AG09309 (cell line): ENCODE measurements around the gene AIF1L.
"Not testable (repeated sequence)": the region's sequence is repeated elsewhere in the genome, so short reads cannot be mapped to it uniquely, and the experiment has no call there.

Source experiments
- DNase-seq: peaks from one replicate; pipeline ENCODE4 v3.0.0-alpha.2; 2010; ENCODE audit warnings: low read depth
- H3K4me3 ChIP-seq: 2 replicates; pipeline ENCODE4 v1.5.1; 2011; ENCODE audit warnings: mild to moderate bottlenecking, low read depth, low read length, moderate library complexity; ENCODE audit not compliant: control insufficient read depth
- TF ChIP-seq, protein P1 (sequence below): IDR thresholded peaks from 2 replicates; pipeline ENCODE4 v1.5.1; 2011; ENCODE audit warnings: mild to moderate bottlenecking, low read depth, low read length, inconsistent platforms; ENCODE audit not compliant: insufficient read depth, control insufficient read depth; ENCODE audit errors: missing control alignments

Gene AIF1L

DNA sequence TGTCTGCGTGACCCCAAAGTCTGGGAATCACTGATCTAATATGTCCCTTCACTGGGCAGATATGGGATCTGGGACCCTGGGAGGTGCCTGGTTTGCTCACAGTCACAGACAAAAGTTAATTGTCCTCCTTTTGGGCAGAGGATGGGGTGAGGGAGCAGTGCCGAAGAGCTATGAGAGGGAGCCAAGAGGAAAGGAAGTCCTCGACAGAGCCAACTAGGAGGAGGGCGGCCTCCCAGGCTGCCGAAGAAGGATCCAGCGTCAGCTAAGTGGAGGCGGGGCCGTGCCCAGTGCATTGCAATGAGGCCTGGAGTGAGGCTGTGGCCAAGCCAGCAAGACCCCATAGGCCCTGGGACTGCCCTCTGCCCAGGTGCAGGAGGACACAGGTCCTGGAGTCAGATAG lies 11.4 kb downstream of the AIF1L start:
- no peak overlapping the region for H3K4me3 ChIP-seq
- no peak for DNase-seq
- TF ChIP-seq, protein P1, sequence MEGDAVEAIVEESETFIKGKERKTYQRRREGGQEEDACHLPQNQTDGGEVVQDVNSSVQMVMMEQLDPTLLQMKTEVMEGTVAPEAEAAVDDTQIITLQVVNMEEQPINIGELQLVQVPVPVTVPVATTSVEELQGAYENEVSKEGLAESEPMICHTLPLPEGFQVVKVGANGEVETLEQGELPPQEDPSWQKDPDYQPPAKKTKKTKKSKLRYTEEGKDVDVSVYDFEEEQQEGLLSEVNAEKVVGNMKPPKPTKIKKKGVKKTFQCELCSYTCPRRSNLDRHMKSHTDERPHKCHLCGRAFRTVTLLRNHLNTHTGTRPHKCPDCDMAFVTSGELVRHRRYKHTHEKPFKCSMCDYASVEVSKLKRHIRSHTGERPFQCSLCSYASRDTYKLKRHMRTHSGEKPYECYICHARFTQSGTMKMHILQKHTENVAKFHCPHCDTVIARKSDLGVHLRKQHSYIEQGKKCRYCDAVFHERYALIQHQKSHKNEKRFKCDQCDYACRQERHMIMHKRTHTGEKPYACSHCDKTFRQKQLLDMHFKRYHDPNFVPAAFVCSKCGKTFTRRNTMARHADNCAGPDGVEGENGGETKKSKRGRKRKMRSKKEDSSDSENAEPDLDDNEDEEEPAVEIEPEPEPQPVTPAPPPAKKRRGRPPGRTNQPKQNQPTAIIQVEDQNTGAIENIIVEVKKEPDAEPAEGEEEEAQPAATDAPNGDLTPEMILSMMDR, result no peak

GRCh38 chr9:131111186-131111853 lies 15.0 kb downstream of the AIF1L start:
- TF ChIP-seq, protein P1, result no peak
- H3K4me3 ChIP-seq, result no peak overlapping the region
- DNase-seq, result no peak

- no peak overlapping the region for H3K4me3 ChIP-seq
- TF ChIP-seq, protein P1, result no peak
- no peak for DNase-seq
Observed at GRCh38 chr9:131111854-131112311, 15.6 kb downstream of the AIF1L start.

GRCh38 chr9:131112374-131113154 lies 16.2 kb downstream of the AIF1L start:
- H3K4me3 ChIP-seq, result no peak overlapping the region
- DNase-seq, result no peak
- TF ChIP-seq, protein P1, result no peak

DNA sequence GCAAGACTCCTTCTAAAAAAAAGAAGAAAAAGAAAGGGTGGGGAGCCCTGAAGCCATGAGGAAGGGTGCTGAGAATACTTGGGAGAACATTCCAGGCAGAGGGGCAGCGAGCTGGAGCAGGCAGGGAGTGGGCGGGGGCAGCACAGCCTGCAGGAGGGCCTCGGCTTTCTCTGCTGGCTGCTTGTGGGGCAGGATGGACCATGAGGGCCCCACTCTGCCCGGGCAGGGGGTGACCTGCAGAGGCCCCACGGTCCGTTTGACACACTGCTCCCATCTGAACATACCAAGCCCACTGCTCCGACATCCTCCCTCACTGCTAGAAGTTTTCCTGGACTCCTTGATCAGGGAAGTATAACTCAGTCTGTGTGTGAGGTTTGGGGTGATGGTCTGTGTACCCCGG lies 17.3 kb downstream of the AIF1L start:
- H3K4me3 ChIP-seq, result no peak overlapping the region
- TF ChIP-seq, protein P1, result no peak
- no peak for DNase-seq

GRCh38 chr9:131114084-131114535 lies 17.8 kb downstream of the AIF1L start:
- H3K4me3 ChIP-seq, result no peak overlapping the region
- DNase-seq, result no peak
- TF ChIP-seq, protein P1, result no peak

DNA sequence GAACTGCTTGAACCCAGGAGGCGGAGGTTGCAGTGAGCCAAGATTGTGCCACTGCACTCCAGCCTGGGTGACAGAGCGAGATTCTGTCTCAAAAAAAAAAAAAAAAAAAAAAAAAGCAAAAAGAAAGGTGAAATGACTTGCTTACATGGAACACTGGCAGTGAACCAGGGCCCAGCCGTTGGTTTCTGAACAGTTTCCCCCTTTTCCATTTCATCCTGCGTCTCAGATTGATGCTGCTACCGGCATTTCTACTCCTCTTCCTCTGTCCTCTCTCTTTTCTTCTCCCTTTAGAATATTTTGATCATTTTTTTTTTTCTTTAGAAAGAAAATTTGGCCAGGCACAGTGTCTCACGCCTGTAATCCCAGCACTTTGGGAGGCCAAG lies 19.0 kb downstream of the AIF1L start:
- DNase-seq, result not testable (repeated sequence)

More for the DNA sequence above, 19.0 kb downstream of the AIF1L start:
- not testable (repeated sequence) for H3K4me3 ChIP-seq
